Measurements from ENCODE around the gene PDLIM5.

The PDLIM5 gene

GRCh38 chr4:94715726-94716125 is 264.0 kb downstream of the PDLIM5 start:
- TF ChIP-seq, protein P1, sequence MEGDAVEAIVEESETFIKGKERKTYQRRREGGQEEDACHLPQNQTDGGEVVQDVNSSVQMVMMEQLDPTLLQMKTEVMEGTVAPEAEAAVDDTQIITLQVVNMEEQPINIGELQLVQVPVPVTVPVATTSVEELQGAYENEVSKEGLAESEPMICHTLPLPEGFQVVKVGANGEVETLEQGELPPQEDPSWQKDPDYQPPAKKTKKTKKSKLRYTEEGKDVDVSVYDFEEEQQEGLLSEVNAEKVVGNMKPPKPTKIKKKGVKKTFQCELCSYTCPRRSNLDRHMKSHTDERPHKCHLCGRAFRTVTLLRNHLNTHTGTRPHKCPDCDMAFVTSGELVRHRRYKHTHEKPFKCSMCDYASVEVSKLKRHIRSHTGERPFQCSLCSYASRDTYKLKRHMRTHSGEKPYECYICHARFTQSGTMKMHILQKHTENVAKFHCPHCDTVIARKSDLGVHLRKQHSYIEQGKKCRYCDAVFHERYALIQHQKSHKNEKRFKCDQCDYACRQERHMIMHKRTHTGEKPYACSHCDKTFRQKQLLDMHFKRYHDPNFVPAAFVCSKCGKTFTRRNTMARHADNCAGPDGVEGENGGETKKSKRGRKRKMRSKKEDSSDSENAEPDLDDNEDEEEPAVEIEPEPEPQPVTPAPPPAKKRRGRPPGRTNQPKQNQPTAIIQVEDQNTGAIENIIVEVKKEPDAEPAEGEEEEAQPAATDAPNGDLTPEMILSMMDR (IDR thresholded peaks at IDR 0.05), result no peak
- no peak for DNase-seq (ENCODE audit: low spot score)
- Histone ChIP-seq H3K4me3 (no peak overlapping the region), H3K27ac (no peak overlapping the region)

All from coronary artery (tissue), 2 donors.